HCT116 (cell line): ENCODE measurements around the gene CTNNA2. TPM values are rescaled to one million over a fixed set of nuclear protein-coding genes. Genes with fewer than 3 reads are reported as not detected.

Source experiments
- ATAC-seq: fragments of 200-7000 bp; cut with Tn5 transposase; 2 replicates; pipeline ENCODE4 v1.9.1; 2020; ENCODE audit warnings: mild to moderate bottlenecking, moderate library complexity
- BruUV-seq: library from RNA; stranded (reverse); fragments of 400-500 nt; replicated peaks from 2 replicates; lab custom pipeline; 2021; lab: Mats Ljungman, UMichigan
- CTCF ChIA-PET: fragments of 300-600 bp; sonication (Branson Sonifier 250); formaldehyde crosslinking; loops from one replicate; lab custom pipeline; 2021; ENCODE audit warnings: antibody characterized with exemption; lab: Charles Lee
- POLR2A ChIA-PET: fragments of 300-600, 350-600 bp; sonication (Branson Sonifier 250); formaldehyde crosslinking; loops from one replicate; lab custom pipeline; 2021; ENCODE audit warnings: antibody characterized with exemption; lab: Charles Lee
- RAD21 ChIA-PET, 2 experiments: fragments of 300-600 bp; sonication (Branson Sonifier 250); formaldehyde crosslinking; loops; one replicate each; lab custom pipeline; 2023; ENCODE audit warnings: low total read pairs in 2 of 2; ENCODE audit not compliant: uncharacterized antibody in 2 of 2, unreplicated experiment in 2 of 2, low non-redundant PET in 1 of 2; lab: Charles Lee
- DNase-seq: peaks from one replicate; pipeline ENCODE4 v3.0.0-alpha.2; 2010; ENCODE audit warnings: low read depth, low spot score
- H2AFZ ChIP-seq: fragments of 200-600 bp; shearing (Covaris generic), sonication (generic); 2 replicates; pipeline ENCODE4 v1.6.1; 2017; ENCODE audit warnings: low read depth, mixed run types, mixed read lengths, antibody characterized with exemption, low read length; ENCODE audit not compliant: poor library complexity, severe bottlenecking
- H3K27ac ChIP-seq: 2 replicates; pipeline ENCODE4 v1.5.1; 2012; ENCODE audit warnings: low read depth, low read length
- H3K27me3 ChIP-seq: fragments of 200-600 bp; sonication (generic); 2 replicates; pipeline ENCODE4 v1.6.1; 2016; ENCODE audit warnings: mixed run types, low read length, mixed read lengths; ENCODE audit not compliant: insufficient read depth
- H3K36me3 ChIP-seq, 2 experiments: fragments of 200-500 bp in 1 of 2; fragments of 200-600 bp in 1 of 2; sonication (Bioruptor generic) in 1 of 2; sonication (generic) in 1 of 2; 2 replicates each; pipeline versions ENCODE4 v1.5.1 to v1.6.1; 2014 to 2016; ENCODE audit warnings: low read length in 2 of 2, inconsistent platforms in 1 of 2, mixed read lengths in 1 of 2, mixed run types in 1 of 2; ENCODE audit not compliant: insufficient read depth in 2 of 2, control insufficient read depth in 1 of 2
- H3K4me1 ChIP-seq, 2 experiments: fragments of 200-600 bp in 1 of 2; sonication (generic) in 1 of 2; 2 replicates each; pipeline versions ENCODE4 v1.5.1 to v1.6.1; 2012 to 2017; ENCODE audit warnings: low read length in 2 of 2, inconsistent platforms in 1 of 2, mild to moderate bottlenecking in 1 of 2, mixed read lengths in 1 of 2, mixed run types in 1 of 2, moderate library complexity in 1 of 2; ENCODE audit not compliant: insufficient read depth in 2 of 2, control insufficient read depth in 1 of 2
- H3K4me2 ChIP-seq: fragments of 200-600 bp; sonication (generic); 2 replicates; pipeline ENCODE4 v1.6.1; 2017; ENCODE audit warnings: mixed run types, low read length, mixed read lengths
- H3K4me3 ChIP-seq, 2 experiments: fragments of 200-600 bp in 1 of 2; sonication (generic) in 1 of 2; replicated peaks in 1 of 2; 2 replicates each; pipeline ENCODE4 v1.5.1; 2011 to 2016; ENCODE audit warnings: low read length in 2 of 2, control low read depth in 1 of 2, low read depth in 1 of 2, mild to moderate bottlenecking in 1 of 2, mixed read lengths in 1 of 2, mixed run types in 1 of 2
- H3K79me2 ChIP-seq: fragments of 200-600 bp; sonication (generic); 2 replicates; pipeline ENCODE4 v1.6.1; 2017; ENCODE audit warnings: mild to moderate bottlenecking, mixed run types, low read length, moderate library complexity, mixed read lengths; ENCODE audit not compliant: insufficient read depth
- H3K9ac ChIP-seq: fragments of 200-600 bp; sonication (generic); 2 replicates; pipeline ENCODE4 v1.6.1; 2016; ENCODE audit warnings: low read length, mixed read lengths
- H3K9me2 ChIP-seq: fragments of 200-600 bp; sonication (generic), shearing (Covaris generic); 2 replicates; pipeline ENCODE4 v1.6.1; 2017; ENCODE audit warnings: mixed run types, mild to moderate bottlenecking, moderate library complexity; ENCODE audit not compliant: insufficient read depth
- H3K9me3 ChIP-seq, 2 experiments: fragments of 200-500 bp in 1 of 2; fragments of 200-600 bp in 1 of 2; sonication (Bioruptor generic) in 1 of 2; sonication (generic) in 1 of 2; 2 replicates each; pipeline ENCODE4 v1.6.1; 2014 to 2017; ENCODE audit warnings: low read length in 2 of 2, mixed read lengths in 2 of 2, inconsistent platforms in 1 of 2, low read depth in 1 of 2, mild to moderate bottlenecking in 1 of 2, mixed run types in 1 of 2, moderate library complexity in 1 of 2; ENCODE audit not compliant: control insufficient read depth in 1 of 2, insufficient read depth in 1 of 2
- H4K20me1 ChIP-seq: fragments of 200-600 bp; sonication (generic), shearing (Covaris generic); 2 replicates; pipeline ENCODE4 v1.6.1; 2017; ENCODE audit warnings: mixed run types, mild to moderate bottlenecking, moderate library complexity; ENCODE audit not compliant: insufficient read depth
- CBX3 ChIP-seq: IDR thresholded peaks from 2 replicates; pipeline ENCODE4 v1.6.1; 2012; ENCODE audit warnings: low read depth
- CEBPB ChIP-seq: IDR thresholded peaks from 2 replicates; pipeline ENCODE4 v1.6.1; 2012; ENCODE audit warnings: low read depth
- CTCF ChIP-seq, 3 experiments: fragments of 200-600 bp in 1 of 3; sonication (generic) in 1 of 3; IDR thresholded peaks in 2 of 3; conservative IDR thresholded peaks in 1 of 3; 2 replicates each; pipeline ENCODE4 v1.5.1; 2012 to 2017; ENCODE audit warnings: low read depth in 2 of 3, low read length in 2 of 3, antibody characterized with exemption in 1 of 3, borderline replicate concordance in 1 of 3, control low read depth in 1 of 3, mild to moderate bottlenecking in 1 of 3, mixed read lengths in 1 of 3, mixed run types in 1 of 3, moderate library complexity in 1 of 3; ENCODE audit not compliant: insufficient read depth in 1 of 3
- ELF1 ChIP-seq: IDR thresholded peaks from 2 replicates; pipeline ENCODE4 v1.6.1; 2012; ENCODE audit warnings: low read depth, borderline replicate concordance
- EZH2 ChIP-seq: fragments of 200-600 bp; sonication (generic); IDR thresholded peaks from 2 replicates; pipeline ENCODE4 v1.6.1; 2017; ENCODE audit warnings: antibody characterized with exemption, mixed run types
- FOSL1 ChIP-seq: IDR thresholded peaks from 2 replicates; pipeline ENCODE4 v1.6.1; 2012; ENCODE audit warnings: low read depth
- MAX ChIP-seq: IDR thresholded peaks from 2 replicates; pipeline ENCODE4 v1.6.1; 2012
- POLR2A ChIP-seq: IDR thresholded peaks from 2 replicates; pipeline ENCODE4 v1.7.0; 2011; ENCODE audit warnings: borderline replicate concordance; ENCODE audit not compliant: insufficient read depth, insufficient read length; ENCODE audit errors: extremely low read depth
- POLR2AphosphoS5 ChIP-seq: IDR thresholded peaks from 2 replicates; pipeline ENCODE4 v1.6.1; 2011; ENCODE audit warnings: mild to moderate bottlenecking, low read depth, low read length, moderate library complexity
- RAD21 ChIP-seq: IDR thresholded peaks from 2 replicates; pipeline ENCODE4 v1.6.1; 2012; ENCODE audit warnings: low read depth, mild to moderate bottlenecking
- REST ChIP-seq: IDR thresholded peaks from 2 replicates; pipeline ENCODE4 v1.6.1; 2012; ENCODE audit warnings: low read depth
- SIN3A ChIP-seq: IDR thresholded peaks from 2 replicates; pipeline ENCODE4 v1.6.1; 2012; ENCODE audit warnings: low read depth
- SP1 ChIP-seq: IDR thresholded peaks from 2 replicates; pipeline ENCODE4 v1.6.1; 2012; ENCODE audit warnings: low read depth
- SRF ChIP-seq: IDR thresholded peaks from 2 replicates; pipeline ENCODE4 v1.6.1; 2012; ENCODE audit warnings: low read depth
- TCF7L2 ChIP-seq: IDR thresholded peaks from 2 replicates; pipeline ENCODE4 v1.7.0; 2011; ENCODE audit warnings: borderline replicate concordance, inconsistent platforms; ENCODE audit not compliant: insufficient read depth, insufficient read length; ENCODE audit errors: extremely low read depth
- YY1 ChIP-seq: IDR thresholded peaks from 2 replicates; pipeline ENCODE4 v1.6.1; 2011; ENCODE audit warnings: low read length, low read depth, moderate library complexity, mild to moderate bottlenecking; ENCODE audit not compliant: insufficient replicate concordance; ENCODE audit errors: extremely low read depth
- ZFX ChIP-seq: fragments of 450-650 bp; IDR thresholded peaks from 2 replicates; pipeline ENCODE4 v1.6.1; 2017
- intact Hi-C: fragments of 100-400 bp; cut with micrococcal nuclease; formaldehyde crosslinking; loops from 2 replicates; pipeline ENCODE4 v1.10.0; 2022
- total RNA-seq: library from RNA; stranded (reverse); gene quantifications from one replicate; pipeline ENCODE4 v1.2.1, GENCODE V29; 2021; ENCODE audit not compliant: unreplicated experiment

The CTNNA2 gene
- total RNA-seq, 1 experiment from 2014 or later: not detected

- no peaks in the 10 kb centered on the region for H3K4me1 ChIP-seq
- no peaks in the 10 kb centered on the region for H3K36me3 ChIP-seq
- CTCF ChIA-PET: no interaction called here
- no TSS peak for BruUV-seq
- DNase-seq: no peak
- ATAC-seq: no peak
- TF ChIP-seq SIN3A (no peak), SP1 (no peak), ELF1 (no peak), POLR2A (no peak), SRF (no peak), ZFX (no peak), CEBPB (no peak), POLR2AphosphoS5 (no peak), RAD21 (no peak), MAX (no peak)
- no peak overlapping the region for H2AFZ ChIP-seq
- intact Hi-C loops: no loop called here
- H3K79me2 ChIP-seq: no peaks in the 10 kb centered on the region
- POLR2A ChIA-PET: no interaction called here
- H3K9ac ChIP-seq: no peak overlapping the region
- H3K27me3 ChIP-seq: no peaks in the 10 kb centered on the region
- H3K9me2 ChIP-seq: no peaks in the 10 kb centered on the region
- H3K27ac ChIP-seq: no peak overlapping the region
- RAD21 ChIA-PET: no interaction called here
- no peak overlapping the region for H3K4me3 ChIP-seq
- H3K4me2 ChIP-seq: no peak overlapping the region
- H4K20me1 ChIP-seq: no peaks in the 10 kb centered on the region
- H3K9me3 ChIP-seq: peaks cover 0 to 14% of the 10 kb centered on the region in 2 experiments; a peak in 2 of 4 replicates
Measured at GRCh38 chr2:80205498-80205897, 692.6 kb downstream of the CTNNA2 start.

GRCh38 chr2:80209458-80209857 lies 696.6 kb downstream of the CTNNA2 start:
- ATAC-seq: no peak
- TF ChIP-seq CTCF (IDR thresholded peaks at IDR 0.05 in 2 of 3, conservative IDR thresholded peaks at IDR 0.05 in 1 of 3; ENCODE audit: borderline replicate concordance in 1 of 3, insufficient read depth in 1 of 3, low read depth in 2 of 3, low read length in 2 of 3): no peak
- TF ChIP-seq FOSL1: no peak
- TF ChIP-seq TCF7L2: no peak
- no peak for TF ChIP-seq MAX
- TF ChIP-seq EZH2: no peak
- TF ChIP-seq SRF: no peak
- no peak for TF ChIP-seq YY1
- no peak for TF ChIP-seq CEBPB
- TF ChIP-seq CBX3: no peak
- TF ChIP-seq SIN3A: no peak
- no peak for TF ChIP-seq REST
- TF ChIP-seq RAD21: no peak

More at GRCh38 chr2:80209458-80209857, 696.6 kb downstream of the CTNNA2 start:
- Histone ChIP-seq H3K4me2 (no peak overlapping the region), H3K4me3 (no peak overlapping the region), H3K36me3 (no peaks in the 10 kb centered on the region), H3K79me2 (no peaks in the 10 kb centered on the region), H3K27me3 (no peaks in the 10 kb centered on the region), H3K9me2 (no peaks in the 10 kb centered on the region), H2AFZ (no peak overlapping the region), H4K20me1 (no peaks in the 10 kb centered on the region), H3K9ac (no peak overlapping the region), H3K27ac (no peak overlapping the region), H3K9me3 (peaks cover 0 to 10% of the 10 kb centered on the region in 2 experiments; a peak in 1 of 4 replicates), H3K4me1 (no peaks in the 10 kb centered on the region)
- DNase-seq: no peak
- intact Hi-C loops: no loop called here
- ChIA-PET CTCF (no interaction called here), RAD21 (no interaction called here), POLR2A (no interaction called here)
- no TSS peak for BruUV-seq
